SJCRH30 (cell line): ENCODE data around the gene RNASEH2C. TPM values are rescaled to one million over a fixed set of nuclear protein-coding genes. Genes with fewer than 3 reads are reported as not detected.
"Not testable (repeated sequence)": the region's sequence is repeated elsewhere in the genome, so short reads cannot be mapped to it uniquely, and the experiment has no call there.

ENCODE experiments used
- DNase-seq, 2 experiments: peaks; one replicate each; pipeline ENCODE4 v3.0.0-alpha.2; 2015 to 2020
- H3K27ac ChIP-seq: fragments of 250-450 bp; sonication (Bioruptor Pico); 2 replicates; pipeline ENCODE4 v1.5.1; 2020; ENCODE audit warnings: mild to moderate bottlenecking, moderate library complexity
- H3K27me3 ChIP-seq: fragments of 250-450 bp; sonication (Bioruptor Pico); 2 replicates; pipeline ENCODE4 v1.5.1; 2020; ENCODE audit warnings: mild to moderate bottlenecking, moderate library complexity
- H3K36me3 ChIP-seq: fragments of 250-450 bp; sonication (Bioruptor Pico); 2 replicates; pipeline ENCODE4 v1.5.1; 2020; ENCODE audit warnings: mild to moderate bottlenecking, moderate library complexity
- H3K4me1 ChIP-seq: fragments of 250-450 bp; sonication (Bioruptor Pico); 2 replicates; pipeline ENCODE4 v1.5.1; 2020; ENCODE audit warnings: mild to moderate bottlenecking, moderate library complexity
- H3K4me3 ChIP-seq: fragments of 250-450 bp; sonication (Bioruptor Pico); 2 replicates; pipeline ENCODE4 v1.5.1; 2020; ENCODE audit warnings: mild to moderate bottlenecking, moderate library complexity
- H3K9me3 ChIP-seq: fragments of 250-450 bp; sonication (Bioruptor Pico); replicated peaks from 2 replicates; pipeline ENCODE4 v1.5.1; 2020; ENCODE audit warnings: mild to moderate bottlenecking, moderate library complexity
- total RNA-seq: library from RNA; depleted of rRNA; stranded (reverse); fragments of >200 nt; shearing (Covaris generic); gene quantifications from 2 replicates; pipeline ENCODE4 v1.2.3, GENCODE V29; 2014; rRNA removed

Gene RNASEH2C
- total RNA-seq, 1 experiment from 2014 or later: 49.3 TPM

GRCh38 chr11:65691847-65692246, 28.8 kb downstream of the RNASEH2C start:
- H3K27me3 ChIP-seq: peaks cover 21% of the 10 kb centered on the region
- H3K9me3 ChIP-seq, DNase-seq, H3K4me1 ChIP-seq, H3K27ac ChIP-seq, H3K4me3 ChIP-seq, H3K36me3 ChIP-seq: not testable (repeated sequence)

GRCh38 chr11:65685981-65686380, 34.6 kb downstream of the RNASEH2C start:
- Histone ChIP-seq H3K4me1 (no peaks in the 10 kb centered on the region), H3K4me3 (no peak overlapping the region), H3K36me3 (no peaks in the 10 kb centered on the region), H3K27ac (no peak overlapping the region), H3K9me3 (no peaks in the 10 kb centered on the region), H3K27me3 (no peaks in the 10 kb centered on the region)
- DNase-seq: no peak

GRCh38 chr11:65683480-65683879, 37.1 kb downstream of the RNASEH2C start:
- not testable (repeated sequence) for H3K4me1 ChIP-seq, H3K4me3 ChIP-seq, H3K27ac ChIP-seq

GRCh38 chr11:65680192-65680743, 40.3 kb downstream of the RNASEH2C start:
- Histone ChIP-seq H3K9me3 (no peaks in the 10 kb centered on the region), H3K4me3 (no peak overlapping the region), H3K4me1 (no peaks in the 10 kb centered on the region), H3K27ac (no peak overlapping the region), H3K36me3 (no peaks in the 10 kb centered on the region), H3K27me3 (no peaks in the 10 kb centered on the region)
- no peak for DNase-seq

More at GRCh38 chr11:65683480-65683879, 37.1 kb downstream of the RNASEH2C start:
- DNase-seq, H3K9me3 ChIP-seq, H3K27me3 ChIP-seq, H3K36me3 ChIP-seq: not testable (repeated sequence)

GRCh38 chr11:65672982-65673381, 47.6 kb downstream of the RNASEH2C start:
- Histone ChIP-seq H3K9me3 (peaks cover 3% of the 10 kb centered on the region; the same call in 1 of the 2 replicates), H3K27ac (no peak overlapping the region), H3K36me3 (no peaks in the 10 kb centered on the region), H3K4me3 (no peak overlapping the region), H3K4me1 (no peaks in the 10 kb centered on the region), H3K27me3 (no peaks in the 10 kb centered on the region)
- no peak for DNase-seq

- no peaks in the 10 kb centered on the region for H3K36me3 ChIP-seq
- H3K4me3 ChIP-seq: no peak overlapping the region
- DNase-seq: no peak
- H3K27ac ChIP-seq: no peak overlapping the region
- H3K27me3 ChIP-seq: no peaks in the 10 kb centered on the region
- no peaks in the 10 kb centered on the region for H3K4me1 ChIP-seq
- peaks cover 3% of the 10 kb centered on the region; the same call in 1 of the 2 replicates for H3K9me3 ChIP-seq
These were observed 48.3 kb downstream of the RNASEH2C start for GRCh38 chr11:65672180-65672860.

Other genes starting within 250 kb of the RNASEH2C start
- 496 and 686 TPM in 2 replicates for gene MALAT1, start 221.8 kb downstream of the RNASEH2C start, total RNA-seq
- gene SCYL1, start 195.7 kb downstream of the RNASEH2C start, total RNA-seq: 39.1 and 41.8 TPM in 2 replicates
- gene LTBP3, start 162.4 kb downstream of the RNASEH2C start, total RNA-seq: 13.2 and 17.2 TPM in 2 replicates
- 30.6 and 32.6 TPM in 2 replicates for gene ZNRD2, start 150.3 kb downstream of the RNASEH2C start, total RNA-seq
- gene FAM89B, start 148.3 kb downstream of the RNASEH2C start, total RNA-seq: 18.3 and 21.5 TPM in 2 replicates
- gene EHBP1L1, start 144.7 kb downstream of the RNASEH2C start, total RNA-seq: 16.8 and 18.5 TPM in 2 replicates
- gene KCNK7, start 125.0 kb downstream of the RNASEH2C start, total RNA-seq: 0.28 TPM in 1 of 2 replicates, not detected in the other
- gene MAP3K11, start 106.6 kb downstream of the RNASEH2C start, total RNA-seq: 20.5 and 24.3 TPM in 2 replicates
- 24.3 and 27.1 TPM in 2 replicates for gene PCNX3, start 105.0 kb downstream of the RNASEH2C start, total RNA-seq
- gene SIPA1, start 82.7 kb downstream of the RNASEH2C start, total RNA-seq: 2.8 and 2.9 TPM in 2 replicates
- gene RELA, start 57.9 kb downstream of the RNASEH2C start, total RNA-seq: 37.3 and 38.3 TPM in 2 replicates
- gene KAT5, start 8.5 kb downstream of the RNASEH2C start, total RNA-seq: 30.7 and 34.0 TPM in 2 replicates
- gene AP5B1, start 60.2 kb upstream of the RNASEH2C start, total RNA-seq: 1.8 and 2.0 TPM in 2 replicates
- not detected in 2 replicates for gene OVOL1, start 66.3 kb upstream of the RNASEH2C start, total RNA-seq
- gene SNX32, start 113.2 kb upstream of the RNASEH2C start, total RNA-seq: 0.04 TPM in 1 of 2 replicates, not detected in the other
- gene CFL1, start 137.4 kb upstream of the RNASEH2C start, total RNA-seq: 743 and 763 TPM in 2 replicates
- gene MUS81, start 139.6 kb upstream of the RNASEH2C start, total RNA-seq: 31.1 and 35.1 TPM in 2 replicates
- 21.5 and 23.9 TPM in 2 replicates for gene EFEMP2, start 152.0 kb upstream of the RNASEH2C start, total RNA-seq
- gene CTSW, start 159.0 kb upstream of the RNASEH2C start, total RNA-seq: not detected in 2 replicates
- gene FIBP, start 167.7 kb upstream of the RNASEH2C start, total RNA-seq: 64.3 and 68.1 TPM in 2 replicates
- 25.2 and 30.6 TPM in 2 replicates for gene CCDC85B, start 169.9 kb upstream of the RNASEH2C start, total RNA-seq
- 1.5 and 1.9 TPM in 2 replicates for gene FOSL1, start 179.6 kb upstream of the RNASEH2C start, total RNA-seq
- 9.2 and 10.3 TPM in 2 replicates for gene C11orf68, start 198.3 kb upstream of the RNASEH2C start, total RNA-seq
- 72.7 and 77.7 TPM in 2 replicates for gene DRAP1, start 198.6 kb upstream of the RNASEH2C start, total RNA-seq
- not detected in 2 replicates for gene TSGA10IP, start 224.7 kb upstream of the RNASEH2C start, total RNA-seq
- gene SART1, start 240.9 kb upstream of the RNASEH2C start, total RNA-seq: 52.3 and 63.5 TPM in 2 replicates